HS-5 (cell line): ENCODE data around the gene VPS37D.

Experiments used
- DNase-seq: peaks from one replicate; pipeline ENCODE4 v3.0.0-alpha.2; 2012; ENCODE audit warnings: low read depth

Gene VPS37D

DNA sequence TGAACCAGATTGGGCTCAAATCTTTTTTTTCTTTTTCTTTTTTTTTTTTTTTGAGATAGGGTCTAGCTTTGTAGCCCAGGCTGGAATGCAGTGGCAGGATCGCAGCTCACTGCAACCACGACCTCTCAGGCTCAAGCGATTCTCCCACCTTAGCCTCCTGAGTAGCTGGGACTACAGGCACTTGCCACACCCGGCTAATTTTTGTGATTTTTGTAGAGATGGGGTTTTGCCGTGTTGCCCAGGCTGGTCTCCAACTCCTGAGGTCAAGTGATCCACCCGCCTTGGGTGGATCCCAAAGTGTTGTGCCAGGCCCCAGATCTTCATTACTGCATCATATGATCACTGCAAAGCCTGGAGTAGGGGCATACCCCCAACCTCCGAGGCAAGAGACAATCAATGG lies 12.9 kb downstream of the VPS37D start:
- no peak for DNase-seq

DNA sequence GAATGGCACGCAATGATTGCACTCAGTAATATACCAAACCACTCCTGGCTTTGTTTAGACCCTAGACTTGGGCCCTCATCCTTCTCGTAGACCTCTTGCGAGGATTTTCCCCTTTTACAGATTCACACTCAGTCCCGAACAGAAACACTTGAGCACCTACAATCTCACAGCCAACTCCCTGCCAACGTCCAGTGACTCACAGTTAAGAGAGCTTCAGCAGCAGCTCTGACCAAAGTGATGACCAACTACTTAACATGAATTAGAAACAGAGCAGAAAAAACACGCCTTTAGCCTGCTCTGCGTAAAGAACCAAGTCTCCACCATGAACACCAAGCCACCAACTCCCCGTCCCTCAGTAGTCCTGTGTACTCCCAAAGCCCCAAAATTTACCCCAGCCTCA lies 13.4 kb downstream of the VPS37D start:
- no peak for DNase-seq

GRCh38 chr7:73682745-73683055 lies 15.1 kb downstream of the VPS37D start:
- no peak for DNase-seq

- peak; percentile 83 for DNase-seq
Measured at GRCh38 chr7:73683056-73683787, 15.6 kb downstream of the VPS37D start, which contains the start of the genes BUD23 and DNAJC30. Gene BUD23 (plus strand): TSS chr7:73683597. CDS start chr7:73683626, 29 bp downstream. Gene DNAJC30 (minus strand): TSS chr7:73683453. CDS start chr7:73683423, 30 bp downstream.

- DNase-seq: no peak
Measured at GRCh38 chr7:73683788-73684693, 16.4 kb downstream of the VPS37D start.

GRCh38 chr7:73685311-73685710 lies 17.7 kb downstream of the VPS37D start:
- DNase-seq: no peak

DNA sequence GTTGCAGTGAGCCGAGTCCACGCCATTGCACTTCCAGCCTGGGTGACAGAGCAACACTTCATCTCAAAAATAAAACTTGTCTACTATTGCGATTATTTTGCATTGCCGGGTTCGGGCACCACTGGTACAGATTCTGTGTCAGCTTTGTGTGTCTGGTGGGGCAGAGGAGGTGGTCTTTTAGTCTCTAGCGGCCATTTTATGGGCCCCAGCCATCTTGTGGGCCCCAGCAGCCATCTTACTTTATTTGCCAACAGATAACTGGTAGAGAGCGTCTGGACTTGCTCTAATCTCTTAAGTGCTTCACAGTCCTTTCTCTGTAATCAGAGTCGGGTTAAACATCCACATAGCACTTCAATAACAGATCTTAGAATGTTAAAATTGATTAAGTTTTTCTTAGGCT lies 20.7 kb downstream of the VPS37D start:
- no peak for DNase-seq

GRCh38 chr7:73690646-73691045 lies 23.0 kb downstream of the VPS37D start:
- no peak for DNase-seq

- no peak for DNase-seq
Measured at GRCh38 chr7:73696372-73696771, 28.7 kb downstream of the VPS37D start.

- no peak for DNase-seq
Measured at GRCh38 chr7:73698410-73698809, 30.8 kb downstream of the VPS37D start.

DNA sequence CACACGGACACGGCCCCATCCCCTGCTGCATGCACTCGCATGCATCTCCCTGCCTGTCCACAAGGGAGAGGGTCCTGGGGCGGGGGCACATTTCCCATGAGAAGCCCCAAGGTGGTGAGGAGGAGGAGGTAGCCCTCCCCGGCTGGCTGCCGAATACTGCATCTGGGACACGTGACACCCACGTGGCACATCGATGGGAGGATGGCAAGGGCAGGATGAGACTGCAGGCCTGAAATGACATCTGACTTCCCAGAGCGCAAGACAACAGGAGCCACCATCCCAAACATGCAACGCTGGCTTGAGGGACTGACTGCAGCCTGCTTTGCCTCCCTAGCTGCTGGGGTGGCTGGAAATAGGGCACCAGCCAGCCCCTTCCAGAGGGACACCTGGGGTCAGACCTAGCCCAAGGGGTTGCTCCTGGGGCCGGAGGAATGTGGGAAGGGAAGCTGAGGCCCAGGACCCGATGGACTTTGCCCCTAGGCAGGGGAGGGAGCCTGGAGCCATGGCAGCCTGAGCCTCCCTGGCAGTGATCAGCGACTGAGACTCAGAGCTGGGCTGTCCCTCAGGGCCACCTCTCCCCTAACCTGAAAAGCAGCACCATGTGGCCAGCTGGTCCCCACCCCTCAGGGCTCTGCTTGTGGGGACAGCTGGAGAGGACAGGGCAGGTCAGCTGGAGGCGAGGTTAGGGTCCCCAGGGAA lies 31.9 kb downstream of the VPS37D start:
- DNase-seq: no peak

DNA sequence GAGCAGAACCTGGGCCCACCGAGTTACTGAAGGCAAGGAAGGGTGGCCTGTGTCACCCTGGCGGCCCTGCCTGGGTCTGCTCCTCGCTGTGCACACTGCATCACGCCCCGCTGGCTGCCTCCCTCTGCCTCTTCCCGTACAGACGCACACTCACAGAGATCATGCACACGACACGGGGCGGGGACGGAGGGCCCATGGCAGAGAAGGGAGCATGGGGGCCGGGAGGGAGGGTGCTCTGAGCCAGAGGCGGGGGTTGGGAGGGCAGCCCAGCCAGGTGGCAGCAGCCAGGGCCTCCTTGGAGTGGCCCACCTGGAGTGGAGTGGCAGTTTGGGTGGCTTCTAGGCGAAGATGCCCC lies 32.4 kb downstream of the VPS37D start:
- DNase-seq: no peak

DNA sequence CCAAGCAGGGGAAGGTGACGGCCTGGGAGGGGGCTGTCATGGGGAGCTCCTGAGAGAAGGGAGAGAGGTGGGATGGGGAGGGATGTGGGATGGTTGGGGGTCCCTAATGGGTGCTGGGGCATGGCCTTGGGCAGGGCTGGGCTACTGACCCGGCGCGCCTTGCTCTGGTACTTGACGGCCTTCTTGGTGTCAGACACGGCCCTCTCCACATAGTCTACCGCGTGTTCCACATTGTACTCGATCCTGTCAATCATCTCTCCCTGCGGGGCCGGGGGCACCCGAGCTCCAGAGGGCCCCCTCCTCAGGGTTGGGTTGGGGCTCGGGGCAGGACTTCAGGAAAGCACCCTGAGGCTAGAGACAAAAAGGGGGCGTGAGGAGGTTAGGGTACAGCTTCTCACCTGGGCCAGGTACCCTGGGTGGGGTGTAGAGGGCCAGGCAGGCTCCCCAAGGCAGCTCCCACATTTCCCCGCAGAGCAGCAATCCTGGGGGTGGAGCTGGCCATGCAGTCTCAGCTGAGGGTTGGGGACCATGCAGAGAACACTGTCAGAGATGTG lies 33.0 kb downstream of the VPS37D start:
- no peak for DNase-seq

DNA sequence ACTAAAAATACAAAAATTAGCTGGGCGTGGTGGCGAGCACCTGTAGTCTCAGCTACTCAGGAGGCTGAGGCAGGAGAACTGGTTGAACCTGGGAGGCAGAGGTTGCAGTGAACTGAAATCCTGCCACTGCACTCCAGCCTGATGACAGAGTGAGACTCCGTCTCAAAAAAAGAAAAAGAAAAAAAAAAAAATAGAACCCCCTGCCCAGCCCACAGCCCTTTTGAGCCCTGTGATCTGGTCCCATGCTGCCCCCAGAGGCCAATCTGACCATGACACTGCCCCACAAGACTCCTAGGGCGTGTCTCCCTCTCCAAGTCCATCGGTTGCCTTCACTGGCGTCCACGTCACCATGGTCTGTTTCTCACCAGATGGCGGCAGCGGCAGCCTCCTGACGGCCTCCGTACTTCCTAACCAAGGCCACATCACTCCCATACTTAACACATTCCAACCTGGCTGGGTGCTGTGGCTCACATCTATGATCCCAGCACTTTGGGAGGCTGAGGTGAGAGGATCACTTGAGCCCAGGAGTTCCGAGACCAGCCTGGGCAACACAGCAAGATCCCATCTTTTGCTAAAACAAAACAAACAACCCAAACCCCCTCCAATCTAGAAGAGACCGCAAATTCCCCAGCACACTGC lies 33.8 kb downstream of the VPS37D start:
- DNase-seq: no peak

- DNase-seq: no peak
Measured at GRCh38 chr7:73702226-73702625, 34.6 kb downstream of the VPS37D start.

- no peak for DNase-seq
Measured at GRCh38 chr7:73702665-73703064, 35.0 kb downstream of the VPS37D start.

- DNase-seq: no peak
Measured at GRCh38 chr7:73703225-73703624, 35.6 kb downstream of the VPS37D start.

- DNase-seq: no peak
Measured at GRCh38 chr7:73703757-73704639, 36.4 kb downstream of the VPS37D start.

- no peak for DNase-seq
Measured at GRCh38 chr7:73704640-73705550, 37.3 kb downstream of the VPS37D start.

DNA sequence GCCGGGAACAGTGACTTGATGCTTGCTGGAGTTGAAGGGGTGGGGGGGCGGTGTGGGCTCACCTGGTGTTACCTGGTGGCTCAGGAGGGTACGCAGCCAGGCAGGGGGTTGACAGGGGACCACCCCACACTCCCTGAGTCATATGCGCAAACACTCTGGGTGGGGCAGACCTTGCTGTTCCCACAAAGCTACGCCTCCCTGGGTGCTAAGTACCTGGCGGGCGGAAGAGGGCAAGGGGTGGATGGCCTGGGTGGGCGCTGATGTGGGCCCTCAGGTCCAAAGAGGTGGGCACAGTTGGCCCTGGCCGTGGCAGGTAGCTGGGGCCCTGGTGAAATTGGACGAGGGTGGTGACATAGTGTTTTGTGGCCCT lies 37.9 kb downstream of the VPS37D start:
- DNase-seq: no peak
